Caki2 (cell line): ENCODE results near the gene FRMD7. TPM values are rescaled to one million over a fixed set of nuclear protein-coding genes. Genes with fewer than 3 reads are reported as not detected.
"Not testable (repeated sequence)": the region's sequence is repeated elsewhere in the genome, so short reads cannot be mapped to it uniquely, and the experiment has no call there.

Source experiments
- DNase-seq: peaks from one replicate; pipeline ENCODE4 v3.0.0-alpha.2; 2015; ENCODE audit warnings: low read depth
- in situ Hi-C: cut with HindIII; loops from 2 replicates; pipeline ENCODE4 v1.10.0; 2016; ENCODE audit warnings: low sequenced_read_pairs, low pct_unique_long_range_greater_than_20kb, mixed read lengths
- total RNA-seq: library from RNA; depleted of rRNA; stranded (reverse); fragments of >200 nt; shearing (Covaris generic); gene quantifications from 2 replicates; pipeline ENCODE4 v1.2.3, GENCODE V29; 2014; ENCODE audit warnings: low replicate concordance

The FRMD7 gene
- total RNA-seq, 1 experiment from 2014 or later = not detected

- no peak for DNase-seq
- in situ Hi-C loops = no loop called here
These were observed 26.0 kb downstream of the FRMD7 start for GRCh38 chrX:132101799-132102198.

- no peak for DNase-seq
- in situ Hi-C loops = no loop called here
These were observed 26.6 kb downstream of the FRMD7 start for GRCh38 chrX:132101206-132101605.

GRCh38 chrX:132098704-132099103 is 29.1 kb downstream of the FRMD7 start:
- in situ Hi-C loops, DNase-seq: not testable (repeated sequence)

GRCh38 chrX:132094164-132094563 is 33.7 kb downstream of the FRMD7 start:
- no peak for DNase-seq
- in situ Hi-C loops = no loop called here

GRCh38 chrX:132093239-132093860 is 34.5 kb downstream of the FRMD7 start:
- in situ Hi-C loops = no loop called here
- no peak for DNase-seq

GRCh38 chrX:132092439-132093065 is 35.3 kb downstream of the FRMD7 start:
- no peak for DNase-seq
- in situ Hi-C loops = no loop called here

- in situ Hi-C loops = no loop called here
- no peak for DNase-seq
These were observed 37.2 kb downstream of the FRMD7 start for GRCh38 chrX:132090403-132091159.

- no peak for DNase-seq
These were observed 39.0 kb downstream of the FRMD7 start for GRCh38 chrX:132088864-132089263.

GRCh38 chrX:132086672-132087071 is 41.1 kb downstream of the FRMD7 start:
- in situ Hi-C loops = no loop called here
- DNase-seq = no peak

More at GRCh38 chrX:132088864-132089263, 39.0 kb downstream of the FRMD7 start:
- in situ Hi-C loops = no loop called here

GRCh38 chrX:132085786-132086185 is 42.0 kb downstream of the FRMD7 start:
- in situ Hi-C loops = no loop called here
- DNase-seq = no peak

GRCh38 chrX:132077912-132078311 is 49.9 kb downstream of the FRMD7 start:
- no peak for DNase-seq
- in situ Hi-C loops = no loop called here

GRCh38 chrX:132077414-132077813 is 50.4 kb downstream of the FRMD7 start:
- in situ Hi-C loops = no loop called here
- DNase-seq = no peak

GRCh38 chrX:132071254-132071653 is 56.6 kb downstream of the FRMD7 start:
- in situ Hi-C loops = no loop called here
- DNase-seq = no peak

GRCh38 chrX:132068405-132068804 is 59.4 kb downstream of the FRMD7 start:
- no peak for DNase-seq
- in situ Hi-C loops = no loop called here

- DNase-seq = no peak
- in situ Hi-C loops = no loop called here
These were observed 64.0 kb downstream of the FRMD7 start for GRCh38 chrX:132063862-132064261.

GRCh38 chrX:132063334-132063733 is 64.5 kb downstream of the FRMD7 start:
- in situ Hi-C loops = no loop called here
- DNase-seq = no peak

GRCh38 chrX:132059973-132060540 is 67.8 kb downstream of the FRMD7 start:
- DNase-seq = no peak
- in situ Hi-C loops = no loop called here

- in situ Hi-C loops = no loop called here
These were observed 68.8 kb downstream of the FRMD7 start for GRCh38 chrX:132058975-132059374.

GRCh38 chrX:132058050-132058449 is 69.8 kb downstream of the FRMD7 start:
- in situ Hi-C loops = no loop called here

More at GRCh38 chrX:132058975-132059374, 68.8 kb downstream of the FRMD7 start:
- DNase-seq = no peak

More at GRCh38 chrX:132058050-132058449, 69.8 kb downstream of the FRMD7 start:
- no peak for DNase-seq
